Measurements from ENCODE around the gene CYSLTR2. TPM values are rescaled to one million over a fixed set of nuclear protein-coding genes. Genes with fewer than 3 reads are reported as not detected.

The CYSLTR2 gene
- polyA plus RNA-seq, 1 donor (not counting 4 experiments of a cell fraction or from before 2014, with no cell fraction given), result not detected

- no peak overlapping the region for H3K9ac ChIP-seq (ENCODE audit: control insufficient read depth, extremely low read depth, insufficient read depth, low read length)
- no peak for TF ChIP-seq CTCF (optimal IDR thresholded peaks at IDR 0.05 in 1 of 3, IDR thresholded peaks at IDR 0.05 in 1 of 3, conservative IDR thresholded peaks at IDR 0.05 in 1 of 3; ENCODE audit: extremely low read depth in 1 of 3, insufficient read depth in 2 of 3, low read length in 3 of 3)
- no peak for TF ChIP-seq EZH2 (IDR thresholded peaks at IDR 0.05; ENCODE audit: low read length)
- H3K9me1 ChIP-seq (ENCODE audit: control insufficient read depth, extremely low read depth, insufficient read depth, low read length), result no peaks in the 10 kb centered on the region
- H3K27ac ChIP-seq (ENCODE audit: control insufficient read depth, insufficient read depth, low read length), result no peak overlapping the region
- no peaks in the 10 kb centered on the region for H3K79me2 ChIP-seq (ENCODE audit: control insufficient read depth, insufficient read depth, low read length)
- H3K4me3 ChIP-seq (ENCODE audit: control insufficient read depth in 2 of 3, extremely low read depth in 1 of 3, insufficient read depth in 2 of 3, low read depth in 1 of 3, low read length in 3 of 3), result no peak overlapping the region
- no peak for FAIRE-seq
- no peaks in the 10 kb centered on the region for H4K20me1 ChIP-seq (ENCODE audit: control insufficient read depth, extremely low read depth, insufficient read depth, low read length)
- dilution Hi-C loops (cut with MboI; ENCODE audit: extremely low pct_ligation_motif_present, low sequenced_read_pairs), result no loop called here
- H3K4me1 ChIP-seq (ENCODE audit: control insufficient read depth, extremely low read depth, insufficient read depth, low read length), result no peaks in the 10 kb centered on the region
- H3K36me3 ChIP-seq (ENCODE audit: control insufficient read depth in 2 of 2, extremely low read depth in 1 of 2, insufficient read depth in 2 of 2, low read length in 2 of 2), result no peaks in the 10 kb centered on the region
- H3K4me2 ChIP-seq (ENCODE audit: control insufficient read depth, extremely low read depth, insufficient read depth, low read depth, low read length), result no peak overlapping the region
- H3K27me3 ChIP-seq (ENCODE audit: control insufficient read depth, extremely low read depth, insufficient read depth, low read length), result peaks cover 2% of the 10 kb centered on the region
- no peaks in the 10 kb centered on the region for H3K9me3 ChIP-seq (ENCODE audit: control insufficient read depth, low read depth, low read length)
- DNase-seq (ENCODE audit: low read depth, low spot score), result no peak
- H2AFZ ChIP-seq (ENCODE audit: control insufficient read depth, low read length), result no peak overlapping the region
Observed at GRCh38 chr13:48644141-48644540, 9.6 kb upstream of the CYSLTR2 start.

GRCh38 chr13:48644951-48645350 lies 8.8 kb upstream of the CYSLTR2 start:
- dilution Hi-C loops (cut with MboI; ENCODE audit: extremely low pct_ligation_motif_present, low sequenced_read_pairs), result no loop called here
- Histone ChIP-seq H3K4me2 (ENCODE audit: control insufficient read depth, extremely low read depth, insufficient read depth, low read depth, low read length) (no peak overlapping the region), H4K20me1 (ENCODE audit: control insufficient read depth, extremely low read depth, insufficient read depth, low read length) (no peaks in the 10 kb centered on the region), H3K27ac (ENCODE audit: control insufficient read depth, insufficient read depth, low read length) (no peak overlapping the region), H3K9me1 (ENCODE audit: control insufficient read depth, extremely low read depth, insufficient read depth, low read length) (no peaks in the 10 kb centered on the region), H2AFZ (ENCODE audit: control insufficient read depth, low read length) (no peak overlapping the region), H3K36me3 (ENCODE audit: control insufficient read depth in 2 of 2, extremely low read depth in 1 of 2, insufficient read depth in 2 of 2, low read length in 2 of 2) (no peaks in the 10 kb centered on the region), H3K4me1 (ENCODE audit: control insufficient read depth, extremely low read depth, insufficient read depth, low read length) (no peaks in the 10 kb centered on the region), H3K9me3 (ENCODE audit: control insufficient read depth, low read depth, low read length) (no peaks in the 10 kb centered on the region), H3K79me2 (ENCODE audit: control insufficient read depth, insufficient read depth, low read length) (no peaks in the 10 kb centered on the region), H3K9ac (ENCODE audit: control insufficient read depth, extremely low read depth, insufficient read depth, low read length) (no peak overlapping the region), H3K4me3 (ENCODE audit: control insufficient read depth in 2 of 3, extremely low read depth in 1 of 3, insufficient read depth in 2 of 3, low read depth in 1 of 3, low read length in 3 of 3) (no peak overlapping the region), H3K27me3 (ENCODE audit: control insufficient read depth, extremely low read depth, insufficient read depth, low read length) (peaks cover 2% of the 10 kb centered on the region)
- FAIRE-seq, result no peak
- TF ChIP-seq CTCF (optimal IDR thresholded peaks at IDR 0.05 in 1 of 3, IDR thresholded peaks at IDR 0.05 in 1 of 3, conservative IDR thresholded peaks at IDR 0.05 in 1 of 3; ENCODE audit: extremely low read depth in 1 of 3, insufficient read depth in 2 of 3, low read length in 3 of 3), result no peak
- TF ChIP-seq EZH2 (IDR thresholded peaks at IDR 0.05; ENCODE audit: low read length), result no peak
- DNase-seq (ENCODE audit: low read depth, low spot score), result no peak
